HepG2 (cell line): ENCODE data around the gene SLC25A5. TPM values are rescaled to one million over a fixed set of nuclear protein-coding genes. Genes with fewer than 3 reads are reported as not detected.
A peak's percentile ranks its signal among the peaks of the same experiment; 100 is the strongest.

Experiments
- ARNTL ChIP-seq: sonication (generic); formaldehyde crosslinking; IDR thresholded peaks from 2 replicates; pipeline ENCODE4 v1.4.0; 2020; ENCODE audit warnings: mild to moderate bottlenecking, missing genetic modification reagents
- CCAR2 ChIP-seq: fragments of 200-400 bp; formaldehyde crosslinking; optimal IDR thresholded peaks from 2 replicates; pipeline ENCODE3; 2018; ENCODE audit warnings: low read depth, mild to moderate bottlenecking, low read length, moderate library complexity
- ERF ChIP-seq: IDR thresholded peaks from 2 replicates; pipeline ENCODE4 v1.6.1; 2018; ENCODE audit warnings: missing biosample characterization, missing genetic modification reagents
- NBN ChIP-seq: fragments of 450-650 bp; conservative IDR thresholded peaks from 2 replicates; pipeline ENCODE4 v1.6.1; 2017
- RBM39 ChIP-seq: fragments of 200-400 bp; formaldehyde crosslinking; IDR thresholded peaks from one replicate; pipeline ENCODE4 v1.6.1; 2018; ENCODE audit warnings: antibody characterized with exemption, mild to moderate bottlenecking, low read depth, low read length; ENCODE audit not compliant: poor library complexity, severe bottlenecking
- SRSF1 ChIP-seq: fragments of 200-400 bp; formaldehyde crosslinking; optimal IDR thresholded peaks from 2 replicates; pipeline ENCODE3; 2017; ENCODE audit warnings: mild to moderate bottlenecking, low read depth, low read length, moderate library complexity
- ZNF124 ChIP-seq: sonication (generic); formaldehyde crosslinking; IDR thresholded peaks from 2 replicates; pipeline ENCODE4 v1.4.0; 2020; ENCODE audit warnings: missing genetic modification reagents
- ZNF768 ChIP-seq: sonication (generic); formaldehyde crosslinking; IDR thresholded peaks from 2 replicates; pipeline ENCODE4 v1.4.0; 2020; ENCODE audit warnings: missing genetic modification reagents
- ZNF841 ChIP-seq: sonication (generic); formaldehyde crosslinking; IDR thresholded peaks from 2 replicates; pipeline ENCODE4 v1.8.1; 2023; ENCODE audit warnings: missing genetic modification reagents, borderline replicate concordance
- polyA plus RNA-seq, 8 experiments: library from polyadenylated mRNA; depleted of rRNA in 3 of 8; stranded (reverse) in 7 of 8; unstranded in 1 of 8; fragments of >200 nt; fragmentation: Illumina TruSeq in 4 of 8; extraction: Trizol in 4 of 8; gene quantifications; 2 replicates each; pipeline versions ENCODE4 v1.2.1 to v1.2.3, GENCODE V29; 2011 to 2016; ENCODE audit warnings: low read depth in 4 of 8, missing spikeins in 1 of 8, mixed read lengths in 1 of 8; ENCODE audit not compliant: insufficient read depth in 1 of 8
- total RNA-seq, 5 experiments: library from RNA; depleted of rRNA; stranded (reverse); fragments of >200 nt; fragmentation: Illumina TruSeq; extraction: Trizol; gene quantifications; 2 replicates each; pipeline ENCODE4 v1.2.3, GENCODE V29; 2016; ENCODE audit warnings: low read depth in 1 of 5
- TF ChIP-seq, protein P1 (sequence below): sonication (generic); formaldehyde crosslinking; IDR thresholded peaks from 2 replicates; pipeline ENCODE4 v1.5.0; 2020; ENCODE audit warnings: mild to moderate bottlenecking, missing genetic modification reagents, borderline replicate concordance
- TF ChIP-seq, protein P2 (sequence below): IDR thresholded peaks from 2 replicates; pipeline ENCODE4 v1.6.1; 2016; ENCODE audit warnings: low read depth, control low read depth
- TF ChIP-seq, protein P3 (sequence below): sonication (generic); formaldehyde crosslinking; conservative IDR thresholded peaks from 2 replicates; pipeline ENCODE4 v1.8.0; 2022; ENCODE audit warnings: missing genetic modification reagents
- TF ChIP-seq, protein P4 (sequence below): sonication (generic); formaldehyde crosslinking; IDR thresholded peaks from 2 replicates; pipeline ENCODE4 v1.4.0; 2020; ENCODE audit warnings: missing genetic modification reagents, mild to moderate bottlenecking, borderline replicate concordance

The SLC25A5 gene
- total and polyA plus RNA-seq, 2 of the 13 experiments (the other 11 are each of a cell fraction or from before 2014, with no cell fraction given): 300 to 402 TPM

DNA sequence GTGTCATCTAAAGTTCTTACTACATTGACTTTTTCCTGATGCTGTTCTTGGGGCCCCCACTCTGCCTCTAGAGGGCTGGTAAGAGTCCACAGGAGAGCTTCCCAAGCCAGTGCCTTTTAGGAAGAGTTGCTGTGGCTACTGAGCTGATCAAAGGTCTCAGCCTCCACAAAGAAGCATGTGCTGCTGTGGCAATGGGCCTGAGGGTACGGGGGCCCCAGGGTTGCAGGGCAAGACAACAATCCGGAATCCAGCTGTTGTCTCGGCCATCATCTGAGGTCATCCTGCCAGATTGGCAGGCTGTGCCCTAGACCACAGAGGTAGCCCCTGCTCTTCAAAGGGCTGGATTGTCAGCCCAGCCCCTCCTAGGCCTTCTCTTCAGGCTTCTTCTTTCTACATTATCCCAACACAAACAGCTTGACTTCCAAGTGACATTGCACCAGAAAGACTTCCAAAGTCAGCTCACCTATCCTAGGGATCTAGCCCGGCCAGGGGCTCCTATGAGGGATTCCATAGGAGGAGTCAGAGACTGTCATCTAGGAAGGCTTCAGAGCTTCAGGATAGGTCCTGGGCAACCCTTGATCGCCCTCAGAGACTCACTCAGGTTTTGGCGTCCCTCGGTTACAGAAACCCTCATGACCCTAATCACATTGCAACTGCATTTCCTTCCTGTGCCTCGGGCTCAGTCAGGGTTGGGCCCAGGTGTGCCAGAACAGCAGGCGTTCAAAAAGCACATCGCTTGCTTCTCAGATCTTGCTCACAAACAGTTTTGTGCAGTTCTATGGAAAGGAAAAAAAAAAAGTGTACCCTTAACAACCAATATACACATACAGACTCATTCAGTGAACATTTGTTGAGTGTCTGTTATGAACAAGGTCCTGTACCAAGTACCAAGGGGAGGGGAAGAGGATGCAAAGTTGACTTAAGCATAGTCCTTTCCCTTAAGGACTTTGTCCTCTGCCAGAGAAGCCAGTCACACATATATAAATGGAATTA is 27.8 kb downstream of the SLC25A5 start (continued):
- TF ChIP-seq, protein P1, sequence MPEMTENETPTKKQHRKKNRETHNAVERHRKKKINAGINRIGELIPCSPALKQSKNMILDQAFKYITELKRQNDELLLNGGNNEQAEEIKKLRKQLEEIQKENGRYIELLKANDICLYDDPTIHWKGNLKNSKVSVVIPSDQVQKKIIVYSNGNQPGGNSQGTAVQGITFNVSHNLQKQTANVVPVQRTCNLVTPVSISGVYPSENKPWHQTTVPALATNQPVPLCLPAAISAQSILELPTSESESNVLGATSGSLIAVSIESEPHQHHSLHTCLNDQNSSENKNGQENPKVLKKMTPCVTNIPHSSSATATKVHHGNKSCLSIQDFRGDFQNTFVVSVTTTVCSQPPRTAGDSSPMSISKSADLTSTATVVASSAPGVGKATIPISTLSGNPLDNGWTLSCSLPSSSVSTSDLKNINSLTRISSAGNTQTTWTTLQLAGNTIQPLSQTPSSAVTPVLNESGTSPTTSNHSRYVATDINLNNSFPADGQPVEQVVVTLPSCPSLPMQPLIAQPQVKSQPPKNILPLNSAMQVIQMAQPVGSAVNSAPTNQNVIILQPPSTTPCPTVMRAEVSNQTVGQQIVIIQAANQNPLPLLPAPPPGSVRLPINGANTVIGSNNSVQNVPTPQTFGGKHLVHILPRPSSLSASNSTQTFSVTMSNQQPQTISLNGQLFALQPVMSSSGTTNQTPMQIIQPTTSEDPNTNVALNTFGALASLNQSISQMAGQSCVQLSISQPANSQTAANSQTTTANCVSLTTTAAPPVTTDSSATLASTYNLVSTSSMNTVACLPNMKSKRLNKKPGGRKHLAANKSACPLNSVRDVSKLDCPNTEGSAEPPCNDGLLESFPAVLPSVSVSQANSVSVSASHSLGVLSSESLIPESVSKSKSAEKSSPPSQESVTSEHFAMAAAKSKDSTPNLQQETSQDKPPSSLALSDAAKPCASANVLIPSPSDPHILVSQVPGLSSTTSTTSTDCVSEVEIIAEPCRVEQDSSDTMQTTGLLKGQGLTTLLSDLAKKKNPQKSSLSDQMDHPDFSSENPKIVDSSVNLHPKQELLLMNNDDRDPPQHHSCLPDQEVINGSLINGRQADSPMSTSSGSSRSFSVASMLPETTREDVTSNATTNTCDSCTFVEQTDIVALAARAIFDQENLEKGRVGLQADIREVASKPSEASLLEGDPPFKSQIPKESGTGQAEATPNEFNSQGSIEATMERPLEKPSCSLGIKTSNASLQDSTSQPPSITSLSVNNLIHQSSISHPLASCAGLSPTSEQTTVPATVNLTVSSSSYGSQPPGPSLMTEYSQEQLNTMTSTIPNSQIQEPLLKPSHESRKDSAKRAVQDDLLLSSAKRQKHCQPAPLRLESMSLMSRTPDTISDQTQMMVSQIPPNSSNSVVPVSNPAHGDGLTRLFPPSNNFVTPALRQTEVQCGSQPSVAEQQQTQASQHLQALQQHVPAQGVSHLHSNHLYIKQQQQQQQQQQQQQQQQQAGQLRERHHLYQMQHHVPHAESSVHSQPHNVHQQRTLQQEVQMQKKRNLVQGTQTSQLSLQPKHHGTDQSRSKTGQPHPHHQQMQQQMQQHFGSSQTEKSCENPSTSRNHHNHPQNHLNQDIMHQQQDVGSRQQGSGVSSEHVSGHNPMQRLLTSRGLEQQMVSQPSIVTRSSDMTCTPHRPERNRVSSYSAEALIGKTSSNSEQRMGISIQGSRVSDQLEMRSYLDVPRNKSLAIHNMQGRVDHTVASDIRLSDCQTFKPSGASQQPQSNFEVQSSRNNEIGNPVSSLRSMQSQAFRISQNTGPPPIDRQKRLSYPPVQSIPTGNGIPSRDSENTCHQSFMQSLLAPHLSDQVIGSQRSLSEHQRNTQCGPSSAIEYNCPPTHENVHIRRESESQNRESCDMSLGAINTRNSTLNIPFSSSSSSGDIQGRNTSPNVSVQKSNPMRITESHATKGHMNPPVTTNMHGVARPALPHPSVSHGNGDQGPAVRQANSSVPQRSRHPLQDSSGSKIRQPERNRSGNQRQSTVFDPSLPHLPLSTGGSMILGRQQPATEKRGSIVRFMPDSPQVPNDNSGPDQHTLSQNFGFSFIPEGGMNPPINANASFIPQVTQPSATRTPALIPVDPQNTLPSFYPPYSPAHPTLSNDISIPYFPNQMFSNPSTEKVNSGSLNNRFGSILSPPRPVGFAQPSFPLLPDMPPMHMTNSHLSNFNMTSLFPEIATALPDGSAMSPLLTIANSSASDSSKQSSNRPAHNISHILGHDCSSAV (CRISPR knock-in tag): no peak
- peak; percentile 56; the same call in 1 of the 2 replicates for TF ChIP-seq ERF (CRISPR knock-in tag)
- TF ChIP-seq ZNF841: no peak
- TF ChIP-seq ZNF124 (CRISPR knock-in tag): no peak
- TF ChIP-seq, protein P2, sequence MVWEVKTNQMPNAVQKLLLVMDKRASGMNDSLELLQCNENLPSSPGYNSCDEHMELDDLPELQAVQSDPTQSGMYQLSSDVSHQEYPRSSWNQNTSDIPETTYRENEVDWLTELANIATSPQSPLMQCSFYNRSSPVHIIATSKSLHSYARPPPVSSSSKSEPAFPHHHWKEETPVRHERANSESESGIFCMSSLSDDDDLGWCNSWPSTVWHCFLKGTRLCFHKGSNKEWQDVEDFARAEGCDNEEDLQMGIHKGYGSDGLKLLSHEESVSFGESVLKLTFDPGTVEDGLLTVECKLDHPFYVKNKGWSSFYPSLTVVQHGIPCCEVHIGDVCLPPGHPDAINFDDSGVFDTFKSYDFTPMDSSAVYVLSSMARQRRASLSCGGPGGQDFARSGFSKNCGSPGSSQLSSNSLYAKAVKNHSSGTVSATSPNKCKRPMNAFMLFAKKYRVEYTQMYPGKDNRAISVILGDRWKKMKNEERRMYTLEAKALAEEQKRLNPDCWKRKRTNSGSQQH: no peak
- no peak for TF ChIP-seq SRSF1
- TF ChIP-seq ZNF768 (CRISPR knock-in tag): no peak
- no peak for TF ChIP-seq NBN
- no peak for TF ChIP-seq RBM39
- no peak for TF ChIP-seq CCAR2
- TF ChIP-seq, protein P3, sequence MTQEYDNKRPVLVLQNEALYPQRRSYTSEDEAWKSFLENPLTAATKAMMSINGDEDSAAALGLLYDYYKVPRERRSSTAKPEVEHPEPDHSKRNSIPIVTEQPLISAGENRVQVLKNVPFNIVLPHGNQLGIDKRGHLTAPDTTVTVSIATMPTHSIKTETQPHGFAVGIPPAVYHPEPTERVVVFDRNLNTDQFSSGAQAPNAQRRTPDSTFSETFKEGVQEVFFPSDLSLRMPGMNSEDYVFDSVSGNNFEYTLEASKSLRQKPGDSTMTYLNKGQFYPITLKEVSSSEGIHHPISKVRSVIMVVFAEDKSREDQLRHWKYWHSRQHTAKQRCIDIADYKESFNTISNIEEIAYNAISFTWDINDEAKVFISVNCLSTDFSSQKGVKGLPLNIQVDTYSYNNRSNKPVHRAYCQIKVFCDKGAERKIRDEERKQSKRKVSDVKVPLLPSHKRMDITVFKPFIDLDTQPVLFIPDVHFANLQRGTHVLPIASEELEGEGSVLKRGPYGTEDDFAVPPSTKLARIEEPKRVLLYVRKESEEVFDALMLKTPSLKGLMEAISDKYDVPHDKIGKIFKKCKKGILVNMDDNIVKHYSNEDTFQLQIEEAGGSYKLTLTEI (CRISPR knock-in tag): no peak
- TF ChIP-seq, protein P4, sequence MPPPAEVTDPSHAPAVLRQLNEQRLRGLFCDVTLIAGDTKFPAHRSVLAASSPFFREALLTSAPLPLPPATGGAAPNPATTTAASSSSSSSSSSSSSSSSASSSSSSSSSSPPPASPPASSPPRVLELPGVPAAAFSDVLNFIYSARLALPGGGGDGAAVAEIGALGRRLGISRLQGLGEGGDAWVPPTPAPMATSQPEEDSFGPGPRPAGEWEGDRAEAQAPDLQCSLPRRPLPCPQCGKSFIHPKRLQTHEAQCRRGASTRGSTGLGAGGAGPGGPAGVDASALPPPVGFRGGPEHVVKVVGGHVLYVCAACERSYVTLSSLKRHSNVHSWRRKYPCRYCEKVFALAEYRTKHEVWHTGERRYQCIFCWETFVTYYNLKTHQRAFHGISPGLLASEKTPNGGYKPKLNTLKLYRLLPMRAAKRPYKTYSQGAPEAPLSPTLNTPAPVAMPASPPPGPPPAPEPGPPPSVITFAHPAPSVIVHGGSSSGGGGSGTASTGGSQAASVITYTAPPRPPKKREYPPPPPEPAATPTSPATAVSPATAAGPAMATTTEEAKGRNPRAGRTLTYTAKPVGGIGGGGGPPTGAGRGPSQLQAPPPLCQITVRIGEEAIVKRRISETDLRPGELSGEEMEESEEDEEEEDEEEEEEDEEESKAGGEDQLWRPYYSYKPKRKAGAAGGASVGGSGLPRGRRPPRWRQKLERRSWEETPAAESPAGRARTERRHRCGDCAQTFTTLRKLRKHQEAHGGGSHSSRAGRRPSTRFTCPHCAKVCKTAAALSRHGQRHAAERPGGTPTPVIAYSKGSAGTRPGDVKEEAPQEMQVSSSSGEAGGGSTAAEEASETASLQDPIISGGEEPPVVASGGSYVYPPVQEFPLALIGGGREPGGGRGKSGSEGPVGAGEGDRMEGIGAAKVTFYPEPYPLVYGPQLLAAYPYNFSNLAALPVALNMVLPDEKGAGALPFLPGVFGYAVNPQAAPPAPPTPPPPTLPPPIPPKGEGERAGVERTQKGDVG (CRISPR knock-in tag): no peak
- TF ChIP-seq ARNTL: no peak
